B cell (primary cell): ENCODE results near the gene CACNA2D1. TPM values are rescaled to one million over a fixed set of nuclear protein-coding genes. Genes with fewer than 3 reads are reported as not detected.

ENCODE experiments used
- ATAC-seq: fragments of 200-7000 bp; cut with Tn5 transposase; one replicate; pipeline ENCODE4 v1.10.0; 2021; ENCODE audit warnings: low read depth, mild to moderate bottlenecking, moderate number of reproducible peaks, moderate library complexity
- CTCF ChIA-PET: fragments of 350-600 bp; sonication (Branson Sonifier 250); formaldehyde crosslinking; loops from one replicate; lab custom pipeline; 2021; ENCODE audit warnings: antibody characterized with exemption, inconsistent platforms; lab: Charles Lee
- POLR2A ChIA-PET: fragments of 350-600 bp; sonication (Branson Sonifier 250); formaldehyde crosslinking; loops from one replicate; lab custom pipeline; 2021; ENCODE audit warnings: antibody characterized with exemption; lab: Charles Lee
- DNase-seq: peaks from one replicate; pipeline ENCODE4 v3.0.0; 2013
- H2AFZ ChIP-seq: 2 replicates; pipeline ENCODE4 v1.6.1; 2012; ENCODE audit warnings: mild to moderate bottlenecking, low read depth, low read length; ENCODE audit not compliant: insufficient read depth, poor library complexity, severe bottlenecking
- H3K27ac ChIP-seq, 2 donors: 1 replicate in 1 of 2; 2 replicates in 1 of 2; pipeline ENCODE4 v1.5.1; 2012 to 2013; ENCODE audit warnings: low read length in 2 of 2, mild to moderate bottlenecking in 2 of 2, moderate library complexity in 1 of 2
- H3K27me3 ChIP-seq, 4 experiments: fragments of 200-600 bp in 1 of 4; sonication (generic) in 1 of 4; replicated peaks in 1 of 4; 1 replicate in 2 of 4; 2 replicates in 2 of 4; pipeline versions ENCODE4 v1.6.1 to v1.7.0; 2013 to 2016; ENCODE audit warnings: low read length in 3 of 4, mild to moderate bottlenecking in 2 of 4, mixed read lengths in 1 of 4, moderate library complexity in 1 of 4; ENCODE audit not compliant: insufficient read depth in 4 of 4, control insufficient read depth in 3 of 4; ENCODE audit errors: control extremely low read depth in 1 of 4
- H3K36me3 ChIP-seq, 2 experiments: replicated peaks in 1 of 2; 1 replicate in 1 of 2; 2 replicates in 1 of 2; pipeline versions ENCODE4 v1.6.1 to v1.7.1; 2013; ENCODE audit warnings: low read length in 1 of 2; ENCODE audit not compliant: insufficient read depth in 2 of 2, control insufficient read depth in 1 of 2; ENCODE audit errors: control extremely low read depth in 1 of 2, extremely low read depth in 1 of 2
- H3K4me1 ChIP-seq, 2 donors: fragments of 200-600 bp in 1 of 2; sonication (generic) in 1 of 2; 1 replicate in 1 of 2; 2 replicates in 1 of 2; pipeline versions ENCODE4 v1.5.1 to v1.6.1; 2013 to 2017; ENCODE audit warnings: low read length in 2 of 2; ENCODE audit not compliant: control insufficient read depth in 2 of 2, insufficient read depth in 2 of 2
- H3K4me2 ChIP-seq: replicated peaks from 2 replicates; pipeline ENCODE3; 2012; ENCODE audit warnings: mild to moderate bottlenecking, low read depth, low read length; ENCODE audit not compliant: poor library complexity, severe bottlenecking
- H3K4me3 ChIP-seq, 5 experiments: fragments of 200-600 bp in 1 of 5; sonication (generic) in 1 of 5; 1 replicate in 3 of 5; 2 replicates in 2 of 5; pipeline versions ENCODE4 v1.5.1 to v1.7.0; 2011 to 2016; ENCODE audit warnings: low read length in 4 of 5, mild to moderate bottlenecking in 4 of 5, low read depth in 2 of 5, control low read depth in 1 of 5, moderate library complexity in 1 of 5; ENCODE audit not compliant: insufficient read depth in 1 of 5; ENCODE audit errors: control extremely low read depth in 1 of 5, extremely low read depth in 1 of 5
- H3K79me2 ChIP-seq: fragments of 200-600 bp; sonication (generic); one replicate; pipeline ENCODE4 v1.6.0; 2016; ENCODE audit warnings: low read length; ENCODE audit not compliant: control insufficient read depth, insufficient read depth
- H3K9ac ChIP-seq: fragments of 200-600 bp; sonication (generic); 2 replicates; pipeline ENCODE4 v1.6.1; 2017; ENCODE audit warnings: mild to moderate bottlenecking, low read length, moderate library complexity
- H3K9me3 ChIP-seq, 3 donors: one replicate each; pipeline versions ENCODE4 v1.6.1 to v1.7.1; 2013; ENCODE audit warnings: low read length in 2 of 3; ENCODE audit not compliant: control insufficient read depth in 2 of 3, insufficient read depth in 1 of 3; ENCODE audit errors: control extremely low read depth in 1 of 3
- H4K20me1 ChIP-seq: 2 replicates; pipeline ENCODE4 v1.6.0; 2012; ENCODE audit warnings: mild to moderate bottlenecking, low read length; ENCODE audit not compliant: insufficient read depth, control insufficient read depth, poor library complexity, severe bottlenecking
- H3K27ac Mint-ChIP-seq: one replicate; pipeline ENCODE4 v1.8.0; 2021; ENCODE audit warnings: mixed read lengths
- H3K27me3 Mint-ChIP-seq: one replicate; pipeline ENCODE4 v1.8.0; 2021; ENCODE audit warnings: mixed read lengths
- H3K4me1 Mint-ChIP-seq: one replicate; pipeline ENCODE4 v1.8.0; 2021; ENCODE audit warnings: mixed read lengths
- H3K4me3 Mint-ChIP-seq: one replicate; pipeline ENCODE4 v1.8.0; 2021; ENCODE audit warnings: mixed read lengths
- H3K9me3 Mint-ChIP-seq: one replicate; pipeline ENCODE4 v1.8.0; 2022; ENCODE audit warnings: mixed read lengths; ENCODE audit not compliant: insufficient read depth
- CTCF ChIP-seq: fragments of 200-600 bp; IDR thresholded peaks from one replicate; pipeline ENCODE4 v1.8.0; 2022; ENCODE audit warnings: antibody characterized with exemption, mild to moderate bottlenecking
- EZH2 ChIP-seq: IDR thresholded peaks from 2 replicates; pipeline ENCODE4 v1.6.1; 2012; ENCODE audit warnings: borderline replicate concordance, low read depth, mild to moderate bottlenecking, moderate library complexity, low read length; ENCODE audit not compliant: insufficient read depth, poor library complexity, severe bottlenecking
- WGBS: methylation state at CpG from one replicate; pipeline ENCODE4 v1.1.5; 2013; ENCODE audit warnings: missing lambda C conversion rate; ENCODE audit not compliant: insufficient coverage; 5-methylcytosine and 5-hydroxymethylcytosine counted together
- intact Hi-C: fragments of 100-400 bp; cut with micrococcal nuclease; formaldehyde crosslinking; loops from one replicate; pipeline ENCODE4 v1.10.0; 2022
- polyA plus RNA-seq: library from polyadenylated mRNA; depleted of rRNA; stranded (reverse); fragments of >200 nt; gene quantifications from 2 replicates; pipeline ENCODE4 v1.2.3, GENCODE V29; 2012
- total RNA-seq, 2 donors: library from RNA; stranded (reverse); fragments of 120-200 nt in 1 of 2; gene quantifications; 1 replicate in 1 of 2; 2 replicates in 1 of 2; pipeline versions ENCODE4 v1.2.3 to v1.2.4, GENCODE V29; 2013 to 2022

Gene CACNA2D1
- total and polyA plus RNA-seq, 2 donors (not counting 1 experiment from before 2014, with no cell fraction given), result not detected

GRCh38 chr7:82442492-82443035 lies 1.0 kb downstream of the CACNA2D1 start:
- Mint-ChIP-seq H3K27me3 (peaks cover 39% of the 10 kb centered on the region), H3K4me3 (peak overlapping the region; percentile 64), H3K9me3 (no peaks in the 10 kb centered on the region), H3K27ac (no peak overlapping the region), H3K4me1 (peaks cover 5% of the 10 kb centered on the region)
- Histone ChIP-seq H3K4me2 (peak overlapping the region; percentile 60), H3K27me3 (peaks cover 0 to 18% (median 9%) of the 10 kb centered on the region in 4 experiments), H3K36me3 (no peaks in the 10 kb centered on the region), H3K27ac (no peak overlapping the region), H3K4me1 (peaks cover 0 to 9% of the 10 kb centered on the region in 2 donors), H3K79me2 (no peaks in the 10 kb centered on the region), H3K9ac (no peak overlapping the region), H3K4me3 (no peak overlapping the region), H4K20me1 (no peaks in the 10 kb centered on the region), H3K9me3 (peaks cover 0 to 6% (median 0%) of the 10 kb centered on the region in 3 donors), H2AFZ (peak overlapping the region; percentile 28)
- WGBS, result 12% methylated on average over 14 of the region's 22 CpGs
- intact Hi-C loops, result no loop called here
- CTCF ChIA-PET, result no interaction called here
- DNase-seq (no peak), ATAC-seq (no peak)
- TF ChIP-seq EZH2 (no peak), CTCF (no peak)
- POLR2A ChIA-PET, result no interaction called here

GRCh38 chr7:82441669-82442478 lies 1.7 kb downstream of the CACNA2D1 start:
- no peak overlapping the region for H3K4me2 ChIP-seq
- no peaks in the 10 kb centered on the region for H4K20me1 ChIP-seq
- no peak for DNase-seq
- H3K36me3 ChIP-seq, result no peaks in the 10 kb centered on the region
- 44% methylated on average over 1 of the region's 9 CpGs for WGBS
- H3K9ac ChIP-seq, result no peak overlapping the region
- Mint-ChIP-seq H3K9me3 (no peaks in the 10 kb centered on the region), H3K27me3 (peaks cover 39% of the 10 kb centered on the region), H3K27ac (no peak overlapping the region), H3K4me3 (no peak overlapping the region), H3K4me1 (peaks cover 5% of the 10 kb centered on the region)
- peaks cover 0 to 18% (median 9%) of the 10 kb centered on the region in 4 experiments for H3K27me3 ChIP-seq
- H3K27ac ChIP-seq, result no peak overlapping the region
- no peak overlapping the region for H2AFZ ChIP-seq
- no peaks in the 10 kb centered on the region for H3K79me2 ChIP-seq
- ATAC-seq, result no peak
- intact Hi-C loops, result no loop called here
- H3K4me3 ChIP-seq, result no peak overlapping the region
- POLR2A ChIA-PET, result no interaction called here
- peaks cover 0 to 9% of the 10 kb centered on the region in 2 donors for H3K4me1 ChIP-seq
- H3K9me3 ChIP-seq, result peaks cover 0 to 6% (median 0%) of the 10 kb centered on the region in 3 donors
- TF ChIP-seq CTCF (no peak), EZH2 (no peak)
- CTCF ChIA-PET, result no interaction called here
